ENCODE measurements around the gene C9.
"Not testable (repeated sequence)": the region's sequence is repeated elsewhere in the genome, so short reads cannot be mapped to it uniquely, and the experiment has no call there.

The C9 gene

DNA sequence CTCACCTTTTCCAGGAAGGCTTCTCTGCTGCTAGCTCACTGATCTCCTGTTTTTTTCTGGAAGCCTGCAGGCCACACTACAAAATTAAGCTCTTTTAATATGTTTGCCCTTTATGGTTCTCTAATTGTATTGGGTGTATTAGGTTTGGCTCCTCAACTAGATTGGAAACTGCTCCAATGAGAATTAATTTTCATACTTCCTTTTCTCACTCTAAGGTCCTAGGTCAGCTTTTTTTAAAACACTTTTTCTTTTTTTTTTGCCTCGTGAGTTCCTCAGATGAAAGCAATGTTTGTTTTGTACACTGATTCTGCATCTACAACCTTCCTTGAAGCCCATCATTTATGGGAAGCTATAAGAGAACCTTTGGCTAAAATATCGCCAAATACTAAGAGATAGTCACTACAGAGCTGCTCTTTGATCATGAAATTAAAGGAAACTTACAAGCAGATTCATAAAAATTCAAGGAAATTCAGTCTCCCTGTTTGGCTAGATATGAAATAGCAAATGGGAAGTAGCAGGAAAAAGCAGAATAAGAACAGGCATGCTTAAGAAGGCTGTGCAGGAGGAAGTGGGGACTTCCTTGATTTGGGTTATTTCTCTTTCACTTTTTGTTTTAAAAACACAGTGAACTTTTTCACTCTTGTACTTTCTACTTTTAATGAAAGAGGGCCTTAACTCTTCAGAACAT lies 89.8 kb downstream of the C9 start:
- TF ChIP-seq POLR2A (IDR thresholded peaks at IDR 0.05; ENCODE audit: low read depth, low read length) = no peak
- FAIRE-seq (peak; percentile 89), DNase-seq (ENCODE audit: insufficient read length, low spot score) (no peak)

DNA sequence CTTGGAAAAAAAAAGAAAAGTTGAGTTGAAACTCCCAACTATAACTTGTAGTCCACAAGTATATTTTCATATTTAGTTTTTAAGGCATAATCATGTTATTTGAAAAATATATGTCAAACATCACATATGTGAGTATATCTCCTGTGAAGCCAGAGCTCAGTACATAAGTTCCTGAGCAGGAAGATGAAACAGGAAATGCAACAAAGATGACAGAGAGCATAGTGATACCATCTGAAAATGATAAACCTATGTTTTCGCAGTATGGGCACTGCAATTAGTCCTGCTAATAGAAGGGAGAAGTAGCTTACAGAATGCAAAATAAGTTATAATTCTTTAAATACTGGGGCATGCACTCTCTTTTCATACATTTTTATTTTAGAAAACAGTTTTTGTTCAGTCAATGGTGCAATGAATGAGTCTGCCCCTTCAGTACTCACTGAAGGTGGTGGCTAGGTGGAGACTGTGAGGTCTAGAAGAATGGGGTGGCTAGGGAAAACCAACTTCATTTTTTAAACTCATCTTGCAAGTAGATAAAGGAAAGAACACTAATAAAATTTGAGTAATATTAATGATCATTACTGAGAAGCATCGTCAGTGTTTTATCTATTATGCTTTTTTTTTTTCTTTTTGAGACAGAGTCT lies 90.9 kb downstream of the C9 start:
- FAIRE-seq = no peak
- no peak for TF ChIP-seq POLR2A (IDR thresholded peaks at IDR 0.05; ENCODE audit: low read depth, low read length)
- no peak for DNase-seq (ENCODE audit: insufficient read length, low spot score)

DNA sequence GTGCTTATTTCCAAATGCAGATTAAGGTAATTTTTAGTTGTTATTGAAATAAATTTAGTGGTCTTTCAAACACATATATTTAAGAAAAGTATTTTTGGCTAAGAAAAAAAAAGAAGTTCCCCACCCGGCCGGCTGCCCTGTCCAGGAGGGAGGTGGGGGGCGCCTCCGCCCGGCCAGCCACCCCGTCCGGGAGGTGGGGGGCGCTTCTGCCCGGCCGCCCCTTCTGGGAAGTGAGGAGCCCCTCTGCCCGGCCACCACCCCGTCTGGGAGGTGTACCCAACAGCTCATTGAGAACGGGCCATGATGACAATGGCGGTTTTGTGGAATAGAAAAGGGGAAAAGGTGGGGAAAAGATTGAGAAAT lies 91.4 kb downstream of the C9 start:
- not testable (repeated sequence) for DNase-seq (ENCODE audit: insufficient read length, low spot score); FAIRE-seq

DNA sequence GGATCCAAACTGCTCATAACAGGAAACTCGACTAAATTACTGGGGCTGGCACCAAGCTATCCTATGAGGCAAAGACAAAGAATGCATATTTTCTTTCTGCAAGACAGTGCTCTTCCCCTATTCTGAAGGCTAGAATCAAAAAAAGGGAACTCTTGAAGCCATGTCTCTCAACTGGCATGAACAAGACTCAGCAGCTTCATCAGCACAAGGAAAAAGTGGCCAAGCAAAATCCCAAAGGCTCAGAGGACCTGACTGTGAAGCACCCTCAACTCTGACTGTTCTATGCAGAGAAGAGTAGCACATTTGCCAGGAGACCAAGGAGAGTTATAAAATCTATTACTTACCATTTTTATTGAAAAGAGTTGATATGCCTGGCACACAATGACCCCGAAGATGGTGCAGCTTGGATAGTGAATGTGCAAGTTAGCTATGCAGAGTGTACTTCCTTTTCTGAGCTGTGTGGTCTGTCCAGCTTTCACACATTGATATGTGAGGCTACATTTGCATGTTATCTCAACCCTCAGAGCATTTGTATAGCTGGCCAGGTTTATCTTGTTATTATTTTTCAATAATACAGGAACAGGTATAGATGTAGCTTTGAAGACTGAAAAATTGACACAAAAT lies 94.0 kb downstream of the C9 start:
- DNase-seq (ENCODE audit: insufficient read length, low spot score) = no peak
- FAIRE-seq = peak; percentile 53
- TF ChIP-seq POLR2A (IDR thresholded peaks at IDR 0.05; ENCODE audit: low read depth, low read length) = no peak

DNA sequence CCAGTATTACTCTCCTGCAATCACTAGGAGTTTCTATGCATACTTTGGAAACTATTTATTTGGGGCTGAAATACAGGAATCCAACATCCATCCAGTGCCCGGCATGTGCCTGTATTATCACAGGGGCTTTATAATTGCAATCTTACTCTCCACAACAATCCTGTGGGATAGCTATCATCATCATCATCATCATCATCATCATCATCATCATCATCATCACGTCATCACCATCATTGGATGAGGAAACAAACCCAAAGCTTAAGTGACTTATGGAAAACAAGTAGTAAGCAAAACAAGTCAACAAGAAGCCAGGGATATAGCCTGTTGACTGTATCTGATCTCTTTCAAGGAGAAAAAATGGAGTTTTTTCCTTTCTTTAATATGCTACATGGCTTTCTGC lies 97.1 kb downstream of the C9 start:
- FAIRE-seq = no peak
- TF ChIP-seq POLR2A (IDR thresholded peaks at IDR 0.05; ENCODE audit: low read depth, low read length) = no peak
- DNase-seq (ENCODE audit: insufficient read length, low spot score) = no peak

DNA sequence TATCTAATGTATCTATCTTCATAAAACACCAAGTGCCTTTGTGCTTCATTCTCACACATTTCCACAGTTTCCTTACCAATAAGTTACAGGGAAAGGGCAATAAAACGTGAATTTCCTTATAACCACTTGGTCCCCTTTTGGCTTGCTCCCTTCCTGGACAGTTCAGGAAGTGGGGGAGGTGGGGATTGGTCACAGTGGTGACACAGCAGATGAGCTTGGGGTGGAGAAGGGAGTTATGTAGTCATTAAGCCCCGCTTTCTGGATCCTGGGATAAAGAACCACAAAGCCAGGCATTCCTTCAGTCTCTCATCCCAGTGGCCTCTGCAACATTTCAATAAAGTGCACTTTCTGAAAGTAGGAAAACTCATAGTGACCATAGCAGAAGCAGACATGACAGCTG lies 97.9 kb downstream of the C9 start:
- peak; percentile 26 for DNase-seq (ENCODE audit: insufficient read length, low spot score)
- peak; percentile 70 for FAIRE-seq
- TF ChIP-seq POLR2A (IDR thresholded peaks at IDR 0.05; ENCODE audit: low read depth, low read length) = no peak

DNA sequence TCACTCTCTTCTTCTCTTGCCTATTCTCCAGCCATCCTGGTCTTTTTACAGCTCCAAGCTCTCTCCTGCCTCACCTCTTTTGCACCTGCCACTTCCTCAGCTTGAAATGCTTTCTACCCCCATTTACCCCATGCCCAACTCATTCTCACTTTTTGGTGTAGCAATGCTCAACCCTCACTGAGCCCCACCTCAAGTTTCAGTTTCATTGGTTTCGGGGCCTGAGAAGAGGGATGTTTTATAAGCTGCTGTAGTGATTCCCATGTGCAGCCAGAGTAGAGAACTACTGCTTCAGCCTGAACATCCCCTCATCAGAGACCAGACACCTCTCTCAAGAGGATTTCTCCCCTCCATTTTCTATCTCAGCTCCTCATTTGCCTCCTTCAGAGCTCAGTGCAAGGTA lies 99.8 kb downstream of the C9 start:
- TF ChIP-seq POLR2A (IDR thresholded peaks at IDR 0.05; ENCODE audit: low read depth, low read length) = no peak
- no peak for FAIRE-seq
- DNase-seq (ENCODE audit: insufficient read length, low spot score) = no peak

DNA sequence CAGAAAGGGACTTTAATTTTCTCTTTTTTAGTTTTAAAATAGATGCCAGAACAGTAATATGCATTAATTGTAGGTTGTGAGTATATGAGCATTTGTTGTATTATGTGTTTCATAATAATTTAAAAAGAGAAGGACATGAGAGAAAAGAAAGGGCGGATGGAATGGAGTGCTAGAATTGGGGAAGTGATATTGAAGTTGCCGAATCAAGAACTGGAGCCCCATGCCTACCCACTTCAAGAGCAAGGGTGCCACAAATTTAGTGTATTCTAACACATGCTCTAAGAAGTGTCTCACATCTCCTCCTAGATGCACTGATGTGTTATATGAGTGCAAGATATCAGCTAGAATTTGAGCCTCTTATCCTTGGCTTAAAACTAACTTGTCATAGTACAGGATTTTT lies 101.3 kb downstream of the C9 start:
- TF ChIP-seq POLR2A (IDR thresholded peaks at IDR 0.05; ENCODE audit: low read depth, low read length) = no peak
- DNase-seq (ENCODE audit: insufficient read length, low spot score) (no peak), FAIRE-seq (no peak)

DNA sequence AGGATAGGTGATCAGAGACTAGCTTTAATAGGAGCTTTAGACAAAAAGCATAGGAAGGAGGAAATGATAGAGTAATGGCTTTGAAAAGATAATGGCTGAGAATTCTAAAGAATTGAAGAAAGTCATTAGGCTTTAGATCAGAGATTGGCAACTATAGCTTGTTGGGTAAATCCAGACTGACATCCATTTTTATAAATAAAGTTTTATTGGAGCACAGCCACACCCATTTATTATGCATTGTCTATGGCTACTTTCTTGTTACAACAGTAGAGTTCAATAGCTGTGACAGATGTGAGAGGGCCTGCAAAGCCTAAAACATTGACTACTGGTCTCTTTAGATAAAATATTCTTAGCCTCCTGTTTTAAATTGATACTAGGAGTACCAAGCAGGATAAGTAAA lies 104.2 kb downstream of the C9 start:
- no peak for TF ChIP-seq POLR2A (IDR thresholded peaks at IDR 0.05; ENCODE audit: low read depth, low read length)
- no peak for DNase-seq (ENCODE audit: insufficient read length, low spot score)
- FAIRE-seq = no peak

DNA sequence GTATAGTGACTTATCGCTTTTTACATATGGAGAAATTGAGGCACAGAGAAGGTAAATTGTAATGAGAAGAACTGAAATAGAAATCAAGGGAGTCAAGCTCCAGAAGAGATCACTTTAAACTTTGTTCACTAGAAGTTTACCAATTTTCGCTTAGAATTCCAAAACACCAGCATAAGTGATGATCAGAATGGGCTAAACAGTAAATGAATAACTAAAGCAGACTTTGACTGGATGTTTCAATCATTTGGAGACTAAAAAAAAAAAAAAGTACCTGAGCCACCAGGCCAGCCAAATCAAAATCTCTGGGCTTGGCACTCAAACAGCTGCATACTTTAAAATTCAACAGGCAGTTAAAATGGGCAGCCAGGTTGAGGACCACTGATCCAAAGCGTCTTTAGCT lies 106.7 kb downstream of the C9 start:
- TF ChIP-seq POLR2A (IDR thresholded peaks at IDR 0.05; ENCODE audit: low read depth, low read length) = no peak
- FAIRE-seq = peak; percentile 67
- no peak for DNase-seq (ENCODE audit: insufficient read length, low spot score)

DNA sequence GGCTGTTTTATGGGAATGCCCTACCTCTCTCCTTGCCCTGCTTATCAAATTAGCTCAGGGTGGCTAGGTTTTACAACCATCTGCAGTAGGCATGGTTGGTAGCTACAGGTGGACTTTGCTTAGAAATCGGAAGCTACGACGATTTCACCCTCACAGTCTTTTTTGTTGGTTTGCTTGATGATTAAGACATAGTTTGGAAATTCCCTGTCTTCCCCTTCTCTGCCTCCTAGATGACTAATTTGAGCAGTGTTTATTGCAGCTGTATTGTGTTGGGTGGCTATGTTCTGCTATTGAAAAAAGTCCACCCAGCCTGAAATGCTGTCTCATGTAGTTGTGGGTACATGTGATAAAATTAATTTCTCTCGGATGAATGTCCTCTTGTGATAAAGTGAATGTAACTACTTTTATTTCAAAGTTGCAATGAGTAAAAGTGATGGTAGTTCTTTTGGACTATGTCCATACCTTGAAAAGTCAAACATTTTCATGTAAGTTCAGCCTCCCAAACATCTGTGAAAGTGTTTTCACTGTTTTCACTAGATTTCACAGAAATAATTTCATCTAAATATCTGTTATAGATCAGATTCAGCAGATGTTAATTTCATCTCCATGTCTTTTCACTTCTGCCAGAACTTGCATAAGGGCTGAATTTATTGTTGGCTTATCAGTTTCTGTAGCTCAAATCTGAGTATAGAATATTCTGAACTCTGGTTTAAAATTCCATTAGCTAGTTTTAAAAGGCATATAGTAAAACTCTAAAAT lies 107.6 kb downstream of the C9 start:
- no peak for TF ChIP-seq POLR2A (IDR thresholded peaks at IDR 0.05; ENCODE audit: low read depth, low read length)
- peak; percentile 48 for DNase-seq (ENCODE audit: insufficient read length, low spot score)
- peak; percentile 100 for FAIRE-seq

DNA sequence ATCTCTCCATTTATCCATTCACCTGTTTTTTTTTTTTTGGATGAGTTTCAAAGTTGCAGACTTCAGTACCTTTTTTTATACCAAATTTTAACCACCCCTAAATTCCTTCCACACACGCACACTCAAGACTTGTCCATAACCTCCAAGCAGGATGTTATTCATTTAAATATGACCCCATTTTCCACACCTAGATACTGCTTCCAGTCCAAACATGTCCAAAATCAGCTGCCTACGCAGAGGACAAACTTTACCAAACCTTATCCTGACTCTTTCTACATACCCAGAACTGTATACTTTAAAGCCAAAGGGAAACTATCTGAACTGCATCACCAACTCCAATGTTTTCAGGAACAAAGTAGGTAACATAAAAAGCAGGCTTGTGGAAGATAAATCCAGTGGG lies 108.9 kb downstream of the C9 start:
- no peak for TF ChIP-seq POLR2A (IDR thresholded peaks at IDR 0.05; ENCODE audit: low read depth, low read length)
- FAIRE-seq (peak; percentile 78), DNase-seq (ENCODE audit: insufficient read length, low spot score) (no peak)

DNA sequence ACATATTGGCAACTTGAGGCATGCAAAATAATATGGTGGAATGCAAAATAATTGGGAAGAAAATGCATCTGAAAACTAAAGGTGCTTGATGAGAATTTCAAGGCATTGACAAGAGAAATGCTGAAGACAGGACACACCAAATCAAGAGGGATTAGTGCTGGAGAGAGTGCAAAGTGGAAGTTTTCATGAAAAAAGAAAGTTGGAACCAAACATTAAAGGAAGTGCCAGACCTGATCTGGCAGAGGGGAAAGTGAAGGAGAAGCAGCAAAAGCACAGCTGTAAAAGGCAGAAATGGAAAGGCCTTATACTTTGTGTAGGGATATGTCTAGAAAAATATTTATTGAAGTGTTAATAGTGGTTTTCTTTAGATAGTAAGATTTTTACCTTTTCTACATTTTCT lies 109.6 kb downstream of the C9 start:
- DNase-seq (ENCODE audit: insufficient read length, low spot score) = no peak
- TF ChIP-seq POLR2A (IDR thresholded peaks at IDR 0.05; ENCODE audit: low read depth, low read length) = no peak
- FAIRE-seq = peak; percentile 66

DNA sequence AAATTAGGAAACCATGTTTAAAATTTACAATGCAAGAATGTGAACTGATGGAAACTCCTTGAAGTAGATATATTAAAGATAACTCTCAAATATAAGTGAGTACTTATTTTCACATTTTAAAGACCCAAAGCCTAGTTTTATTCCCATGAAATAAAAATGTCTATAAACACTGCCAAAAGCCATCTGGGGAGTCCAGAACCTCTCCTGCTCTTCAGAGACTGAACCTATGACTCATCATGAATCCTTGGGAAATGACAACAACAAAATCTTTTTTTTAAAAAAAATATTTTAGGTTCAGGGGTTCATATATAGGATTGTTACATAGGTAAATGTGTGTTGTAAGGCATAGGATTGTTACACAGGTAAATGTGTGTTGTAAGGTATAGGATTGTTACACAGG lies 111.1 kb downstream of the C9 start:
- DNase-seq (ENCODE audit: insufficient read length, low spot score) (no peak), FAIRE-seq (no peak)
- no peak for TF ChIP-seq POLR2A (IDR thresholded peaks at IDR 0.05; ENCODE audit: low read depth, low read length)

All from H54 (cell line).